WTC11 (cell line): ENCODE data around the gene GGN.

Source experiments
- FOXJ3 ChIP-seq: sonication (generic); formaldehyde crosslinking; IDR thresholded peaks from 2 replicates; pipeline ENCODE4 v1.9.0; 2021; ENCODE audit warnings: missing genetic modification reagents, mild to moderate bottlenecking, borderline replicate concordance
- TF ChIP-seq, protein P1 (sequence below): fragments of 200-600 bp; IDR thresholded peaks from 2 replicates; pipeline ENCODE4 v1.8.0; 2022; ENCODE audit warnings: antibody characterized with exemption

DNA sequence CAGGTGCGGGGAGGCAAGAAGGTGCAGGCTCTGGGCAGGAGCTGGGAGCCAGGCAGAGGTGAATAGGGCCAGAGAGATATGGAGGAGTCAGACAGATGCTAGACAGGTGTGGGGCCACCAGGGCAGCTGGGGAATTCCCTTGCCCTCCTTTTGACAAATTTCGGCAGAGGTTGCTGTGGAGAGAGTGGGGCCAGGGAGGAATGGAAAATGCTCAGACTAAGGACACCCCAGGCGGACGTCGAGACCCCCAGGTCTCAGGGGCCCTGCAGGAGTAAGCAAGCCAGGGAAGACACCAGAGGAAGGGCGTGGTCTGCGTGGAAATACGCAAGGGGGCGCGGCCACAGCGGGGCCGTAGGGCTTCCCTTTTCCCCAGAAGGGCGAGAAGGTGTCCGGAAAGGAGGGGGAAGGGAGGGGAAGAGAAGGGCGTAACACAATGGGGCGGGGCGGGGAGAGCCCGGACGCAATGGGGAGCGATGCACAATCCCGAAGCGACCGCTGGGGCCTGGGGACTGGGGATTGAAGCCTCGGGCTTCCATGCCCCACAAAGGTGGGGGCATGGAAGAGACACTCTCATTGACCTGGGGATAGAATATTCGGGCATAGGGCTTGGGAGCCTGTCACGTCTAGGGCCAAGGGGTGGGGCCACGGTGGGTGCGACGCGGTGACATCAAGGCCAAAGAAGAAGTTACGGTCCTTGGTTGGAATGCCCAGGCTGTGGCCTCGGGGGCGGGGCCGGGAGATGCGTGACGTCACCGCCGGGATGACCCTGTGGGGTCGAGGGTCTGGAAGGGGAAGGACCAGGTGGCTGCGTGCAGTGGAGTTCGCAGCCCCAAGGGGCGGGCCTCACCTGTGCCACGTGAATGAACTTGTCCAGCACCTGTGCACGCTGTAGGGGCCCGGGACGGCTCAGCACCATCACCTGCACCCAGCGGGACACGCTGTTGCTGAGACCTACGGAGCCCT lies 30.0 kb upstream of the GGN start:
- TF ChIP-seq, protein P1, sequence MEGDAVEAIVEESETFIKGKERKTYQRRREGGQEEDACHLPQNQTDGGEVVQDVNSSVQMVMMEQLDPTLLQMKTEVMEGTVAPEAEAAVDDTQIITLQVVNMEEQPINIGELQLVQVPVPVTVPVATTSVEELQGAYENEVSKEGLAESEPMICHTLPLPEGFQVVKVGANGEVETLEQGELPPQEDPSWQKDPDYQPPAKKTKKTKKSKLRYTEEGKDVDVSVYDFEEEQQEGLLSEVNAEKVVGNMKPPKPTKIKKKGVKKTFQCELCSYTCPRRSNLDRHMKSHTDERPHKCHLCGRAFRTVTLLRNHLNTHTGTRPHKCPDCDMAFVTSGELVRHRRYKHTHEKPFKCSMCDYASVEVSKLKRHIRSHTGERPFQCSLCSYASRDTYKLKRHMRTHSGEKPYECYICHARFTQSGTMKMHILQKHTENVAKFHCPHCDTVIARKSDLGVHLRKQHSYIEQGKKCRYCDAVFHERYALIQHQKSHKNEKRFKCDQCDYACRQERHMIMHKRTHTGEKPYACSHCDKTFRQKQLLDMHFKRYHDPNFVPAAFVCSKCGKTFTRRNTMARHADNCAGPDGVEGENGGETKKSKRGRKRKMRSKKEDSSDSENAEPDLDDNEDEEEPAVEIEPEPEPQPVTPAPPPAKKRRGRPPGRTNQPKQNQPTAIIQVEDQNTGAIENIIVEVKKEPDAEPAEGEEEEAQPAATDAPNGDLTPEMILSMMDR = no peak
- TF ChIP-seq FOXJ3 (CRISPR knock-in tag) = no peak
